GM12864 (cell line): ENCODE measurements around the gene SLC2A5.
"Not testable (repeated sequence)": the region's sequence is repeated elsewhere in the genome, so short reads cannot be mapped to it uniquely, and the experiment has no call there.

ENCODE experiments used
- DNase-seq: peaks from one replicate; pipeline ENCODE4 v3.0.0-alpha.2; 2011; ENCODE audit warnings: low read depth
- H3K4me3 ChIP-seq: 2 replicates; pipeline ENCODE4 v1.5.1; 2011; ENCODE audit warnings: mild to moderate bottlenecking, low read depth, low read length, control low read depth
- TF ChIP-seq, protein P1 (sequence below): IDR thresholded peaks from 2 replicates; pipeline ENCODE4 v1.5.1; 2011; ENCODE audit warnings: low read depth, mild to moderate bottlenecking, moderate library complexity, low read length, control low read depth, inconsistent platforms; ENCODE audit errors: missing control alignments

The SLC2A5 gene

DNA sequence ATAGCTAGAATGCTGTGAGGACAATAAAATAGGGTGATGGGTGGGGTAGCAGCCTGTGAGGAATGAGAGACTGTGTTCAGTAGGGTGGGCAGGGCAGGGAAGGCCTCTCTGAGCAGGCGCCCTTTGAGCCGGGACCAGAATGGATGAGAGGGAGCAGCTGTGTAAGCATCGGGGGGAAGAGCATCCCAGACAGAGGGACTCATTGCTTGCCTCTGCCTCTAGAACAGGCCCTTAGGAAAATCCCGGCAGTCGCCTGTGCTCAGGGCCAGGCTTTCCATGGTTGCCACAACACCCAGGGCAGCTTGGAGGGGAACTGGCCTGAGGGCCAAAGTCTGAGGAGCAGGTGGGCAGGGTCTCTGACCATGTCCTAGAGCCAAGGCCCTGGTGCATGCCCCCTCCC lies 44.0 kb downstream of the SLC2A5 start:
- no peak overlapping the region for H3K4me3 ChIP-seq
- no peak for DNase-seq
- TF ChIP-seq, protein P1, sequence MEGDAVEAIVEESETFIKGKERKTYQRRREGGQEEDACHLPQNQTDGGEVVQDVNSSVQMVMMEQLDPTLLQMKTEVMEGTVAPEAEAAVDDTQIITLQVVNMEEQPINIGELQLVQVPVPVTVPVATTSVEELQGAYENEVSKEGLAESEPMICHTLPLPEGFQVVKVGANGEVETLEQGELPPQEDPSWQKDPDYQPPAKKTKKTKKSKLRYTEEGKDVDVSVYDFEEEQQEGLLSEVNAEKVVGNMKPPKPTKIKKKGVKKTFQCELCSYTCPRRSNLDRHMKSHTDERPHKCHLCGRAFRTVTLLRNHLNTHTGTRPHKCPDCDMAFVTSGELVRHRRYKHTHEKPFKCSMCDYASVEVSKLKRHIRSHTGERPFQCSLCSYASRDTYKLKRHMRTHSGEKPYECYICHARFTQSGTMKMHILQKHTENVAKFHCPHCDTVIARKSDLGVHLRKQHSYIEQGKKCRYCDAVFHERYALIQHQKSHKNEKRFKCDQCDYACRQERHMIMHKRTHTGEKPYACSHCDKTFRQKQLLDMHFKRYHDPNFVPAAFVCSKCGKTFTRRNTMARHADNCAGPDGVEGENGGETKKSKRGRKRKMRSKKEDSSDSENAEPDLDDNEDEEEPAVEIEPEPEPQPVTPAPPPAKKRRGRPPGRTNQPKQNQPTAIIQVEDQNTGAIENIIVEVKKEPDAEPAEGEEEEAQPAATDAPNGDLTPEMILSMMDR: no peak

DNA sequence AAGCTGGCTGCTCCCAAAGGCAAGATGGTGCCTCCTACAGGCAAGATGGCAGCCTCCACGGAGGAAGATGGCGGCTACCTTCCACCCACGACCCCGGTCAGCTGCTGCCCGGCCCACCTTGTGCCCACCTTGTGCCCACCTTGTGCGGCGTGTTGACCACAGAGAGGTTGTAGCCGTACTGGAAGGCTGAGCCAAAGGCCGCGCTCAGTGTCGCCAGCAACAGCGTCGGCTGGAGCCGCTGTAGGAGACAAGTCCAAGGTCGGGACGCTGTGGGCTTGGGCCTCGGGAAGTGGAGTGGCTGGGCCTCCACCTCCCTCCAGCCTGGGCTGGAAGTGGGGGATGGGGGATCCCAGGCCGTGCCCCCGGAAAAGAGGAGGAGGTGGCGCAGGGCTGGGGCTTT lies 44.6 kb downstream of the SLC2A5 start:
- TF ChIP-seq, protein P1: no peak
- no peak for DNase-seq
- H3K4me3 ChIP-seq: no peak overlapping the region

DNA sequence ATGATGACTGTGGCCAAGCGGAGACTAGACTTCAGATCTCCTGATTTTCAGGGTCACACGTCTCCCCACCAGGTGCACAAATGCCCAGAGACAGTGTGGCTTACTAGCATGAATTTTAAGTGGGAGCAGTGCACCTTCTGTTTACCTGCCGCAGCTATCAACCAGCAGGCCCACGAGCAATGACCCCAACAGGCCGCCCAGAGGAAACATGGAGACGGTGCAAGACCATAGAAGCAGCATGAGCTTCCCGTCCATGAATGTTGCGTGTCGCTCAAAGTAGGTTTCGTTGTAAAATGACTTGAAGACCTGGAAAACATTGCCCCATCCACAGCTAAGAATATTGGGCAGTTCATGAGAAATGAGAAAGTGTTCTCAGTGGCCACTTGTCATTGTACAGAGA lies 46.7 kb downstream of the SLC2A5 start:
- no peak overlapping the region for H3K4me3 ChIP-seq
- TF ChIP-seq, protein P1: no peak
- no peak for DNase-seq

DNA sequence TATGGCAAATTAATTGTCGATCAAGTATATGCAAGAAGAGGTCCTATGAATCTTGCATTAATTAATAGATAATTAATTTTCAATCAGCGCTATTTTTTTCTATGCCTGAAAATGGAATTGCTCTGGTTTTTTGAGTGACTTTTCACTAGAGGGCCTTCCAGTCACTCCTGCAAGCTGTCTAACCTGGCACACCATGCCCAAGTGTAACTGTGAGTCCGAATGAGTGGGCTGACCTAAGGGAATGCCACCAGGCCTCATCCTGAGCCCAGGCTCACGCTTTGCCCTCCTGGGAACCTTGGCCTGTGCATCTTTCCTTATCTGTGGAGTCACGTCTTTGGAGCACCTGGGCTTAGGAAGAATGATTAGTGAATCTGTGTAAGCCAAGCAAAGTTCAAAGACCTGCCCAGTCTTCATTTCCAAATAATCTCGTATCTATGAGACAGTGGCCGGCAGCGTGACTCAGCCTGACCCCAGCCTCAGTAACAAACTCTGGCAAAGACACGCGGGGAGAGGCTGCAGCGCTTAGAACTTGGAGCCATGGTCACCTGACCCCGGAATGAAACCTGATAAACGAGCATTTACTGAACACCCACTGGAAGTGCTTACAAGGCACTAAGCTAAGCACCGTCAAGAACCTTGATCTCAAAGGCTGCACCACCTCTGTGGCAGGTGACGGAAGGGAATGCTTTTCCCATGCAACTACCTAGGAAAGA lies 47.3 kb downstream of the SLC2A5 start:
- not testable (repeated sequence) for DNase-seq

DNA sequence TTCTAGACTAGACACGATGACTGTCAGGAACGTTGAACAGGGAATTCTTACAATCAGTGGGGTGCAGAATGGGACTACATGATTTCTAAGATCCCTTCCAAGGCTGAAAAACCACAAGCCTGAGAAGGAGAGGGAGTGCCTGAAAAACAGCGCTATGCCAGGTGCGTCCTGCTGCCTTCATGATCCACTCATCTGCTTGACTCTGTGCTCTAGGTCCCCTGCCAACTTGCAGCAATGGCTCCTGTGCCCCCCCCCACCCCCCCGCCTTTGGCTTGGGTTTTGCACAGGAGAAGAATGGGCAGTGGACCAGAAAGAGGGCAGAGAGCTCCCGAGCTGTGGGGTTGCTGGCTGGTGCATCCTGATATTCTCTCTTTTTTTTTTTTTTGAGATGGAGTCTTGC lies 49.1 kb downstream of the SLC2A5 start:
- H3K4me3 ChIP-seq: no peak overlapping the region
- no peak for DNase-seq
- TF ChIP-seq, protein P1: no peak

More for the DNA sequence above, 47.3 kb downstream of the SLC2A5 start:
- H3K4me3 ChIP-seq: not testable (repeated sequence)

DNA sequence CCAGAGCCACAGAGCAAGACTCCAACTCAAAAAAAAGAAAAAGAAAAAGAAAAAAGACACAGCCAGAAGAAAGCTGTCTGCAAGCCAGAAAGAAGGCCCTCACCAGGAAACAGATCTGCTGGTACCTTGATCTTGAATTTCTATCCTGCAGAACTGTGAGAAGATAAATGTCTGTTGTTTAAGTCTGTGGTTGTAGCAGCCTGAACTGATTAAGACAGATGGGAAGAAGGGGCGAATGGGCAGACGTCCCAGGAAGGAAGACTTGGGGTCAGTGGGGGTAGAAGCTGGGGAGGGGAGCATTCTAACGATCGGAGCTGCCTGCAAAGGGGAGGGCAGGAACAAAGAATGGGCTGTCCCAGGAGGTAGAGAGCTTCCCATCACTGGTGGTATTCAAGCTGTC lies 49.5 kb downstream of the SLC2A5 start:
- DNase-seq: no peak
- TF ChIP-seq, protein P1: no peak
- no peak overlapping the region for H3K4me3 ChIP-seq

DNA sequence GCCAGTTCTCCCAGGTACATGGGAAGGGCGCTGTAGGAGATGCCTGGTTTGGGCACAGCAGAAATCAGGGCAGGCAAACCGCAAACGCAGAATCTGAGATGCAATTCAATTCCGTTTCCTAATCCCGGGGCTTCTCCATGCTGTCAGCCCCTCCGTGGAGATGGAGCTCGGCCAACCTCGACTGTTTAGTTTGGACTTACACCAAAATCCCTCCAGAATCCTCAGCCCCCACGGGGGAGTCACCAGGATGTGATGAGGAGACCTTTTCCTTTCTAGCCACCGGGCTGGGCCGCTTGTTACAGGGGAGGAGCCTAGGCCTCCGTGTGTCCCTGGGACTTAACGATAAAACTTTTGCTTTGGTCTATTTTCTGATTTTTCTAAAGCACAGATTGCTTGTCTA lies 51.1 kb downstream of the SLC2A5 start:
- TF ChIP-seq, protein P1: no peak
- H3K4me3 ChIP-seq: no peak overlapping the region
- no peak for DNase-seq
